Karpas-422 (cell line): ENCODE measurements around the gene FAM227B. TPM values are rescaled to one million over a fixed set of nuclear protein-coding genes. Genes with fewer than 3 reads are reported as not detected.

ENCODE experiments used
- DNase-seq: peaks from one replicate; pipeline ENCODE4 v3.0.0-alpha.2; 2015
- H2AFZ ChIP-seq: fragments of 200-600 bp; sonication (generic); 2 replicates; pipeline ENCODE4 v1.6.1; 2014; ENCODE audit warnings: antibody characterized with exemption, low read length, mixed read lengths
- H3K27ac ChIP-seq: fragments of 200-600 bp; sonication (generic); 2 replicates; pipeline ENCODE4 v1.5.1; 2014; ENCODE audit warnings: mild to moderate bottlenecking, low read length, moderate library complexity
- H3K27me3 ChIP-seq: fragments of 200-600 bp; sonication (generic); 2 replicates; pipeline ENCODE4 v1.6.1; 2014; ENCODE audit warnings: low read length, mixed read lengths
- H3K36me3 ChIP-seq: fragments of 200-600 bp; sonication (generic); 2 replicates; pipeline ENCODE4 v1.6.1; 2014; ENCODE audit warnings: low read length, mixed read lengths; ENCODE audit not compliant: insufficient read depth
- H3K4me1 ChIP-seq: fragments of 200-600 bp; sonication (generic); 2 replicates; pipeline ENCODE4 v1.6.1; 2014; ENCODE audit warnings: mild to moderate bottlenecking, low read length, mixed read lengths
- H3K4me2 ChIP-seq: fragments of 200-600 bp; sonication (generic); 2 replicates; pipeline ENCODE4 v1.6.1; 2014; ENCODE audit warnings: low read length, low read depth, mild to moderate bottlenecking; ENCODE audit not compliant: poor library complexity, severe bottlenecking
- H3K4me3 ChIP-seq: fragments of 200-600 bp; sonication (generic); 2 replicates; pipeline ENCODE4 v1.5.1; 2014; ENCODE audit warnings: mild to moderate bottlenecking, antibody characterized with exemption, low read length, mixed read lengths
- H3K79me2 ChIP-seq: fragments of 200-600 bp; sonication (generic); 2 replicates; pipeline ENCODE4 v1.6.1; 2014; ENCODE audit warnings: mild to moderate bottlenecking, low read length, mixed read lengths
- H3K9ac ChIP-seq: fragments of 200-600 bp; sonication (generic); 2 replicates; pipeline ENCODE4 v1.6.0; 2014; ENCODE audit warnings: low read length
- H3K9me2 ChIP-seq: fragments of 200-600 bp; sonication (generic), shearing (Covaris generic); replicated peaks from 2 replicates; pipeline ENCODE4 v1.6.0; 2014; ENCODE audit warnings: mild to moderate bottlenecking, low read length, moderate library complexity; ENCODE audit not compliant: insufficient read depth
- H3K9me3 ChIP-seq: fragments of 300-700, 200-600 bp; sonication (generic); 2 replicates; pipeline ENCODE4 v1.6.1; 2014; ENCODE audit warnings: low read length, mixed read lengths
- H4K20me1 ChIP-seq: fragments of 200-600 bp; sonication (generic); 2 replicates; pipeline ENCODE4 v1.6.1; 2014; ENCODE audit warnings: mild to moderate bottlenecking, antibody characterized with exemption, low read length, low read depth; ENCODE audit not compliant: insufficient read depth
- total RNA-seq: library from RNA; depleted of rRNA; stranded (reverse); fragments of >200 nt; shearing (Covaris generic); gene quantifications from 2 replicates; pipeline ENCODE4 v1.2.3, GENCODE V29; 2014; ENCODE audit warnings: low replicate concordance

The FAM227B gene
- total RNA-seq, 1 experiment from 2014 or later = 4.4 TPM

DNA sequence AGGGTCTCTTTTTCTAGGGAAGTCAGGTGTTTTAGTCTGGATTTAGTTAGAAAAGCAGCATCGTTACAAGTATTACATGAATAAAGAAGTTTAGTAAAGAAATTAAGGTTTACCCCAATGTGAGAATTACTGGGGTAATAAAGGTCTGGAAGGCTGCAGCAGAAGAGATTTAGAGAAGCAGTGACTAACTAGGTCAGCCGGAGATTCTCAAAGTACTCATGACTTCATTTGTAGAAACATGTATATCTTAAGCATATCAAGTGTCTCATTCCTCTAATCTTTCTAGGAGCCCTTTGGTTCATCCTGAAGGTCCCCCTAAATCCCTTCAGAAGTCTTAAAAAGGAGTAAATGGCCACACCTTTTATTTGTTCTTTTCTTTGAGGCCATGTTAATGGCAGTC is 26.3 kb upstream of the FAM227B start:
- H2AFZ ChIP-seq = no peak overlapping the region
- H3K9ac ChIP-seq = no peak overlapping the region
- no peak overlapping the region for H3K4me2 ChIP-seq
- no peaks in the 10 kb centered on the region for H4K20me1 ChIP-seq
- DNase-seq = no peak
- H3K27me3 ChIP-seq = no peaks in the 10 kb centered on the region
- no peaks in the 10 kb centered on the region for H3K9me2 ChIP-seq
- H3K4me1 ChIP-seq = no peaks in the 10 kb centered on the region
- no peaks in the 10 kb centered on the region for H3K9me3 ChIP-seq
- no peaks in the 10 kb centered on the region for H3K79me2 ChIP-seq
- peaks cover 7% of the 10 kb centered on the region; the same call in 1 of the 2 replicates for H3K36me3 ChIP-seq
- no peak overlapping the region for H3K27ac ChIP-seq
- H3K4me3 ChIP-seq = no peak overlapping the region

DNA sequence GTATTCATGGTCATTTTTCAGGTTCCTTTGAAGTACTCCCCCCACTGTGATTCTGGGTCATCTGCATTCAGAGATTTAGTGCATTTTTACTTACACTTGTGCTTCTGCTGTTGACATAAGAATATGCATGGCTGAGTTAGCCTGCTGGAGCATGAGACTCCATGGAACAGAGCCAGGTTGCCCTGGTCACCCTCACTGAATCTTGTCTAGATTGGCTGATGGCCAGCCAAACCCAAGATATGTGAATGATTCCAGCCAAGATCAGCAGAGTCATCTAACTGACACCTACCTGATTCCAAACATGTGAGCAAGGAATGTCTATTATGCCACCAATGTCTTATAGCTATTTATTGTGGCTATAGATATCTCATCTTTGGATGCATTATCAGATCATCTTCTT is 25.3 kb upstream of the FAM227B start:
- Histone ChIP-seq H3K27ac (no peak overlapping the region), H3K9me2 (no peaks in the 10 kb centered on the region), H3K4me2 (no peak overlapping the region), H3K9me3 (no peaks in the 10 kb centered on the region), H2AFZ (no peak overlapping the region), H3K9ac (no peak overlapping the region), H4K20me1 (no peaks in the 10 kb centered on the region), H3K4me1 (no peaks in the 10 kb centered on the region), H3K27me3 (no peaks in the 10 kb centered on the region), H3K36me3 (peaks cover 7% of the 10 kb centered on the region; the same call in 1 of the 2 replicates), H3K79me2 (no peaks in the 10 kb centered on the region), H3K4me3 (no peak overlapping the region)
- no peak for DNase-seq

DNA sequence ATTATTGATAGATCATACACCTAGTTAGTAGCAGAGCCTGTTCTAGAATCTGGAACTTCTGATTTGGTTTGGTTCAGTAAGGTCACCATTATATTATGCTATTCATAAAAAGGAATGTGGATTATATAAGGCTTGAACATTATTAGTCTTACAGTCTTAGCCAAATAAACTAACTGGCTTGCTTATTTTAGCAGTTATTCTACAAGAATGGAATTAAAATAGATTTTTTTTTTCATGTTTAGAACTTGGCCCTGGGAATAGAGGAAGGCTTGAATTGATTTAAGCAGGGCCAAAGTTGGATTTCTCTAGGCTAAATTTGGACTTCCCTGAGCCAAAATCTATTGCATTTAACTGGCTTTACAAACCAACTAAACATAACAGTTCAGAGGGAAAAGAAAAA is 24.7 kb upstream of the FAM227B start:
- Histone ChIP-seq H3K79me2 (no peaks in the 10 kb centered on the region), H3K9me2 (no peaks in the 10 kb centered on the region), H2AFZ (no peak overlapping the region), H3K9me3 (no peaks in the 10 kb centered on the region), H3K27ac (no peak overlapping the region), H4K20me1 (no peaks in the 10 kb centered on the region), H3K27me3 (no peaks in the 10 kb centered on the region), H3K4me2 (no peak overlapping the region), H3K9ac (no peak overlapping the region), H3K4me3 (no peak overlapping the region), H3K4me1 (no peaks in the 10 kb centered on the region), H3K36me3 (peaks cover 7% of the 10 kb centered on the region; the same call in 1 of the 2 replicates)
- no peak for DNase-seq

DNA sequence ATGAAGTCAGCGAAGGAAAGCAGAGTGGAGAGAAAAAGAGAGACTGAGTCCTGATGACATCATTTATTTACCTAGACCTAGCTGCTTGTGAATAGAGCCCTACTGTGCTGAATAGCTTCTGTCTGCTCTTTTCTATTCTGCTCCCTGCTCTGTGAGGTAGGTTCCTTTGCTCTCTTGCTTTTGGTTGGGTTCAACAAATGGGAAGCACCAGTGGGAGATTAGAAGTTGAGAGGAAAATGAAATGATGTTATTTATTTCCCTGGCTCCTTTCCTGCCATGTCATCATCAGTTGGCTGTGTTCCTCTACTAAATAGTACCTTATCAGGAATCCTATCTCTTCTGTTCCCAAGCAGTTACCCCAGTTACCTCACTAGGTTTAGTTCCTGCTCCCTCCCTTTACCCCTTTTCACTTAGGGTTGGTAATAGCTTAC is 23.8 kb upstream of the FAM227B start:
- Histone ChIP-seq H2AFZ (no peak overlapping the region), H3K4me3 (no peak overlapping the region), H3K4me1 (no peaks in the 10 kb centered on the region), H3K9me2 (no peaks in the 10 kb centered on the region), H3K9me3 (no peaks in the 10 kb centered on the region), H4K20me1 (no peaks in the 10 kb centered on the region), H3K79me2 (no peaks in the 10 kb centered on the region), H3K9ac (no peak overlapping the region), H3K27ac (no peak overlapping the region), H3K27me3 (no peaks in the 10 kb centered on the region), H3K4me2 (no peak overlapping the region), H3K36me3 (peaks cover 7% of the 10 kb centered on the region; the same call in 1 of the 2 replicates)
- DNase-seq = no peak

DNA sequence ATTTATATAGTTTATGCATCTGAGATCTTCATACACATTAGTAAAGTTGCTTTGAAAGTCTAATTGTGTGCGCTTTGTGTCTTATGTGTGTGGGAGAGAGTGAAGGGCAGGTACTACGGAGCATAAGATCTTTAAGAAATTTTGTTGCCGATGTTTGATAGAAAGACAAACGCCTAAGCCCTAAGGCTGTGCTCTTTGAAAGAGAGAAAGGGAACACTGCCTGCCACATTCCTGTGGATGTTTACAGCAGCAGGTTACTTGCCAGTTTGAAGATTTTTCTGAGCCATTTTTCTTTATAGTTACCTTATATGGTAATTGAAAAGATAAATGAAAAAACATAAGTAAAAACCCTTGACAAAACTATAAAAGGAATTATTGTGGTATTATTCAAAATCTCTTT is 17.2 kb upstream of the FAM227B start:
- no peaks in the 10 kb centered on the region for H3K4me1 ChIP-seq
- no peak overlapping the region for H2AFZ ChIP-seq
- no peak for DNase-seq
- no peak overlapping the region for H3K27ac ChIP-seq
- 0 out of 2 replicates have a peak, but pooled peaks cover 8% of the 10 kb centered on the region for H3K79me2 ChIP-seq
- H3K9me2 ChIP-seq = no peaks in the 10 kb centered on the region
- H3K9ac ChIP-seq = no peak overlapping the region
- no peak overlapping the region for H3K4me2 ChIP-seq
- no peaks in the 10 kb centered on the region for H3K27me3 ChIP-seq
- H3K36me3 ChIP-seq = peaks cover 20% of the 10 kb centered on the region; the same call in 1 of the 2 replicates
- H4K20me1 ChIP-seq = no peaks in the 10 kb centered on the region
- H3K4me3 ChIP-seq = no peak overlapping the region
- no peaks in the 10 kb centered on the region for H3K9me3 ChIP-seq

DNA sequence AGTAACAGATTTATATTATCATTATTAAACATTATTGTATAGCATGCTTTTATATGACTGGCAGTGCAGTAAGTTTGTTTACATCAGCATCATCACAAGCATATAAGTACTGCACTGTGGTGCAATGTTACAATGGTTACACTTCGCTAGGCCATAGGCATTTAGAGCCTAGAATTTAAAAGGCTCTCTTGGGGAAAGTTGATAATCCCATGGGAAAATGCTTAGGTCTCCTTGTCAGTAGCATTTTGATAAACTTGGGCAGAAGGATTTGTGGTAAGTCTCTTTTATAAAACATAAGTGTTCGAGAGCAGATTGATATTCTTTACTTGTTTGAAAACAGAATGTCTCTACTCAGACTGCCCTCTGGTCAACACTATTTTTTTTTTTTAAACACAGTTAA is 7.8 kb upstream of the FAM227B start:
- no peak for DNase-seq
- Histone ChIP-seq H3K4me2 (no peak overlapping the region), H3K9ac (no peak overlapping the region), H3K27ac (no peak overlapping the region), H3K79me2 (peaks cover 61% of the 10 kb centered on the region), H3K9me3 (peaks cover 7% of the 10 kb centered on the region; the same call in 1 of the 2 replicates), H3K9me2 (no peaks in the 10 kb centered on the region), H3K4me3 (no peak overlapping the region), H3K4me1 (no peaks in the 10 kb centered on the region), H3K36me3 (peaks cover 47% of the 10 kb centered on the region), H2AFZ (no peak overlapping the region), H3K27me3 (no peaks in the 10 kb centered on the region), H4K20me1 (no peaks in the 10 kb centered on the region)

DNA sequence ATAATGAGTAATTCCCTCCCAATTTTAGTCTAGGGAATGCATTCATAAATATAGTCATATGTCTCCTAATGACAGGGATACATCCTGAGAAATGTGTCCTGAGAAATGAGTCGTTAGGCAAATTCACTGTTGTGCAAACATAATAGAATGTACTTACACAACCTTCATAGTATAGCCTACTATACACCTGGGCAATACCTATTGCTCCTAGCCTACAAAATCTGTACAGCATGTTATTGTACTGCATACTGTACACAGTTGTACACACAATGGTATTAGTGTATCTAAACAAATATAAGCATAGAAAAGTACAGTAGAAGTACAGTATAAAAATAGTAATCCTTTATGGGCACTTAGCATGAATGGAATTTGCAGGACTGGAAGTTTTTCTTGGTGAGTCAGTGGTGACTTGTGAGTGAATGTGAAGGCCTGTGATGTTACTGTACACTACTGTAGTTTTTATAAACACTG is 6.8 kb upstream of the FAM227B start:
- no peak overlapping the region for H3K4me2 ChIP-seq
- no peak overlapping the region for H3K9ac ChIP-seq
- H3K36me3 ChIP-seq = peaks cover 56% of the 10 kb centered on the region
- H3K4me1 ChIP-seq = peaks cover 7% of the 10 kb centered on the region
- peaks cover 7% of the 10 kb centered on the region; the same call in 1 of the 2 replicates for H3K9me3 ChIP-seq
- H2AFZ ChIP-seq = no peak overlapping the region
- H3K9me2 ChIP-seq = no peaks in the 10 kb centered on the region
- H3K27ac ChIP-seq = no peak overlapping the region
- H4K20me1 ChIP-seq = no peaks in the 10 kb centered on the region
- H3K79me2 ChIP-seq = peaks cover 67% of the 10 kb centered on the region
- DNase-seq = no peak
- H3K4me3 ChIP-seq = no peak overlapping the region
- H3K27me3 ChIP-seq = no peaks in the 10 kb centered on the region

DNA sequence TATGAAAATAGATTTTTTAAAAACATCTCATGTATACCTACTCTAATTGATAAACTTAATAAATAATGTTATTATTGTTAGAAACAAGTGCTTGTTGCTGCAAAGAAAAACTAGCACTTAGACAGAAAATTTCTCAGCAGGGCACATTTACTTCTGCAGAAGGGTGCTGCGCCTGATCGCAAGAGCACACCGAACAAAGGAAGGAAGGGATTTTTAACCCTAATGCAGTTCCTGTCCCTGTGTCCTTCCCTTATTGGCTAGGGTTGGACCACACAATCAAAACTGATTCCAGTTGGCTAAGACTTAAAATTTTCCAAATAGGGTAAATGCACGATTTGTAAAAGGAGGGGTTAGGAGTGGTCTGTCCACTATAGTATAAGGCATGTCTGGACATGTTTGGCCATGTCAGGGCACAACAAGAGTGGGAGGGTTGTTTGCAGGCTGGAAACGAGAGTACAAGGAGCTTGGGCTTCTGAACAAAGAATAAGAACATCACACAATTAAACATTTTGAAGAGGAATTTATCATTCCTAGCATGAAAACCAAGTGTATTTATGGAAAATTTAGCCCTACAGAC is 4.9 kb upstream of the FAM227B start:
- Histone ChIP-seq H3K36me3 (peaks cover 57% of the 10 kb centered on the region), H3K4me3 (no peak overlapping the region)

More for the DNA sequence above, 4.9 kb upstream of the FAM227B start:
- Histone ChIP-seq H3K9ac (no peak overlapping the region), H3K4me2 (no peak overlapping the region), H3K9me2 (no peaks in the 10 kb centered on the region), H2AFZ (no peak overlapping the region), H3K27me3 (no peaks in the 10 kb centered on the region), H3K4me1 (peaks cover 14% of the 10 kb centered on the region), H3K79me2 (peaks cover 79% of the 10 kb centered on the region), H3K9me3 (peaks cover 7% of the 10 kb centered on the region; the same call in 1 of the 2 replicates), H3K27ac (no peak overlapping the region), H4K20me1 (no peaks in the 10 kb centered on the region)
- DNase-seq = no peak
